NCI-H82 (cell line): ENCODE measurements around the gene KCNH6.
A peak's percentile ranks its signal among the peaks of the same experiment; 100 is the strongest.

ENCODE experiments used
- DNase-seq: peaks from one replicate; lab custom pipeline; 2025; lab: John Stamatoyannopoulos, UW

KCNH6 gene

DNA sequence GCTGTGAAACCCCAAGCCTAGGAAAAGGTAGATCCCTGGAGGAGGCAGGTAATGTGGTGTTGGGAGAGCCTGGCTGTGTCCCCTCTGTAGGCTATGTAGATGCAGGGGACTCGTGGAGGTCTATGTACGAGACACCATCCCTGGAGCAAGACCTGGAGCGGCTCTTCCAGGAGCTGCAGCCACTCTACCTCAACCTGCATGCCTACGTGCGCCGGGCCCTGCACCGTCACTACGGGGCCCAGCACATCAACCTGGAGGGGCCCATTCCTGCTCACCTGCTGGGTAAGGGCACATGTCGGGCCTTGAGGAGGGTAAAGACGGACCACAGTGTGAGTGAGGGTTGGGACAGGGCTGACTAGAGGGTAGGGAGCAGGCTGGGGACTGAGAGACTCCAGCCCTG, 34.3 kb upstream of the KCNH6 start:
- DNase-seq, result no peak

DNA sequence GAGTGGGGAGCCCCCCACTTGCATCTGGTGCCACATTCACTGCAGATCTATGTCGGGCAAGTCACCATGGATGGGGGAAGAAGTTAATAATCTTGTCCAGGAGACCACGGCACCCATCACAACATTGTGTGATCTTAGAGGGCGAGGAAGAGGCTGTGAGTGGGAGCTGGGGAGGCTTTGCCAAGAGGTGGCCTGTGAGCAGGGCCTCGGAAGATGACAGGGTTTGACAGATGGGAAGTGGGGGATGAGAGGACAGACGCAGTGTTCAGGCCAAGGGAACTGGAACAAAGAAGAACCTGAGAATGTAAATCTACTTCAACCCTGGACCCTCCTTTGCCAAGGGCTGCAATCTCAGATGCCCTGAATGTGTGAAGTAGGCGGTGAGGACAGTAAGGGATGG, 33.9 kb upstream of the KCNH6 start:
- peak; percentile 35 for DNase-seq

DNA sequence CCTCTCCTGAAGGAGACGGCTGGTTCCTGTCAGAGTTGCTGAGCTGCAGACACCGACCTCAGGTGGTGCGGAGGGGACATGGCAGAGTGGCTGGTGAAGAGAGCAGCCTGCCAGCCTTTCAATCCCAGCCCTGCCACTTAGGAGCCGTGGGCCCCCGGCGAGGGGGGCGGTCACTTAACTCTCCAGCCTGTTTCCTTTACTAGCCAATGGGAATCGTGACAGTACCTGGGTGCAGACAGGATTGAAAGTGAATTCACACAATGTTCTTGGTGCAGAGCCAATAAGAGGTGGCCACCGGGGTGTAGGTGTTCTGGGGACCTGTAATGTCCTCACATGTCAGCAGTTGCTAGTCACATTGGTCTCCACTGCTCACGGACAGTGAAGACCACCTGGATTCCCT, 32.8 kb upstream of the KCNH6 start:
- no peak for DNase-seq

- DNase-seq, result no peak
These were observed 32.2 kb upstream of the KCNH6 start for GRCh38 chr17:63490858-63491400.

DNA sequence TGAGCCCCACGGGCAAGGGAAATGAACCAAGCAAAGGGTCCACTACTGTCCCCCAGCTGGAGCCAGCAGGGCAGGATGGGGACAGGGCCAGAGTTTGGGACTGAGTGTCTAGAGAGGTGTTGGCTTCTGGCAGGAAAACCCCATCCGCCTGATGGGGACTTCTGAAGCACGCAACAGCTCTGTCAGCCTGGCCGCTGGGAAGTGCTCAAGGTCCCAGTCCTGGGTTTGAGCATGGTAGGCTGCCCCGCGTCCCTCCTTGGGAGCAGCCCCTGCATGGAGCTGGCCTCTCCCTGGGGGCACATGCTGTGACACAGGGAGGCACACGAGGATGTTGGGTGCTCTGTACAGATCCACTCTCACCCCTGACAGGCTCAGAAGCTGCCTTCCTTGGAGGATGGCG, 31.7 kb upstream of the KCNH6 start:
- no peak for DNase-seq

GRCh38 chr17:63491977-63492618, 31.1 kb upstream of the KCNH6 start:
- DNase-seq, result peak; percentile 68

GRCh38 chr17:63492940-63493339, 30.2 kb upstream of the KCNH6 start:
- DNase-seq, result no peak

DNA sequence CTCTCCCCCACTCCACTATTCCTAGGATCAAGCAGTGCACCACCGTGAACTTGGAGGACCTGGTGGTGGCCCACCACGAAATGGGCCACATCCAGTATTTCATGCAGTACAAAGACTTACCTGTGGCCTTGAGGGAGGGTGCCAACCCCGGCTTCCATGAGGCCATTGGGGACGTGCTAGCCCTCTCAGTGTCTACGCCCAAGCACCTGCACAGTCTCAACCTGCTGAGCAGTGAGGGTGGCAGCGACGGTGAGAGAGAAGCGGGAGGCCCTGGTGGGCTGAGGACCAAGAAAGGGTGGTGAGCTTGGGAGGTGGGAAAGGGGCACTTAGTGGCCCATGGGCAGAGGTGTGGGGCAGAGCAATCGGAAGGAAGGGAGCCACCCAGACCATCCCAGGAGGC, 29.7 kb upstream of the KCNH6 start:
- no peak for DNase-seq

DNA sequence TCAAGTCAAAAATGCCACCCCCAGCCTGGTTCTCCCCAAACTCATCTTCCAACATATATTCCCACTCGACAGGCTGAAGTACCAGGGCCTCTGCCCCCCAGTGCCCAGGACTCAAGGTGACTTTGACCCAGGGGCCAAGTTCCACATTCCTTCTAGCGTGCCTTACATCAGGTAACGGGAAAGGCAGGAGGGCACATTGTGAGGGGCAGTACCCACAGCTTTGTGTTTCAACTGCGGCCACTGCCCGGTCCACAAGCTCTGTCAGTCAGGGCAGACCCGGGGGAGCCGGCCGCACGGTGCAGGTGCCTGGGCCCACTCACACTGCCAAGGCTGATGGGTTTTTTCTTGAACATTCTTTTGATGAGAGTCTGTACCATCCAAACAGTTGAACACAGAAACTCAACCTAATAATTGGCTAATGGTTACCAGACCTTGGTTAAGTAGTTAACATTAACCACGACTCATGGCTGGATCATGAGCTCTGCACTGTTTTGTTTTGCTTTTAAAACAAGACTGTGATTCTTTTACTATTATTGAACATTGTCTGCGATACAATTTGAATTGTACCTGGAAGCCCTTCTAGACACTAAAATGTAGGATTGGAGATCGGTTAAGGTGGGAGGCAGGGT, 28.7 kb upstream of the KCNH6 start:
- DNase-seq, result no peak

DNA sequence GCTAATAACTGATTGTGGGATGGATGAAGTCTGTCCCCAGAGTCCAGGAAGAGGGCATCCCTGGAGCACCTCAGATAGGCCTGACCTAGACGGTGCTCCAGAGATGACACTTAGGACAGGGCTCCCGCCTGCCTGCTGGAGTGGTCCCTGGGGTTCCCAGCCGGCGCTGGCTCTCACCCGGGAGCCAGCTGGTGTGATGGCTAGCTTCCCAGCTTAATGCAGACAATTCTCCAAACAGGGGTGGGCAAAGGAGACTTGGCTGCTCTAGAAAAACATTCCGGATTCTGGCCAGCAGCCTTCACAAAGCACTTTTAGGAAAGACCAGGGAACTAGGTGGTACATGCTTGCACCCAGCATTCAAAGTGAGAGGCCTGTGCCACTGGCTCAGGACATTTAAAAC, 27.7 kb upstream of the KCNH6 start:
- DNase-seq, result no peak

GRCh38 chr17:63496177-63496576, 27.0 kb upstream of the KCNH6 start:
- no peak for DNase-seq

DNA sequence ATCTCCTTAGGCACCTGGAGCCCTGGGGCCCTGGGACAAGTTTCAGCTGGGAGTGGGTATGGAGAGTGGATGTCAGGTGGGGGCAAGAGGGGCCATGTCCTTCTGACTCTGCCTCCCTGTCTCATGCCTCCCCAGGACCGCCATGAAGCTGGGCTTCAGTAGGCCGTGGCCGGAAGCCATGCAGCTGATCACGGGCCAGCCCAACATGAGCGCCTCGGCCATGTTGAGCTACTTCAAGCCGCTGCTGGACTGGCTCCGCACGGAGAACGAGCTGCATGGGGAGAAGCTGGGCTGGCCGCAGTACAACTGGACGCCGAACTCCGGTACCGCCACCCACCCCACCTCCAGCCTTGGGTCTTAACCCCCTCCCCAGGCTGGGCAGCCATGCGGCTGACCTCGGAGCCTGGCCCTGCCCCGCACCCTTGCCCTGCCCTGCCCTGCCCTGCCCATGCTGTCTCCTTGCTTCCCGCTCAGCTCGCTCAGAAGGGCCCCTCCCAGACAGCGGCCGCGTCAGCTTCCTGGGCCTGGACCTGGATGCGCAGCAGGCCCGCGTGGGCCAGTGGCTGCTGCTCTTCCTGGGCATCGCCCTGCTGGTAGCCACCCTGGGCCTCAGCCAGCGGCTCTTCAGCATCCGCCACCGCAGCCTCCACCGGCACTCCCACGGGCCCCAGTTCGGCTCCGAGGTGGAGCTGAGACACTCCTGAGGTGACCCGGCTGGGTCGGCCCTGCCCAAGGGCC, 26.3 kb upstream of the KCNH6 start:
- DNase-seq, result no peak

GRCh38 chr17:63497708-63498483, 25.3 kb upstream of the KCNH6 start:
- DNase-seq, result peak; percentile 70

DNA sequence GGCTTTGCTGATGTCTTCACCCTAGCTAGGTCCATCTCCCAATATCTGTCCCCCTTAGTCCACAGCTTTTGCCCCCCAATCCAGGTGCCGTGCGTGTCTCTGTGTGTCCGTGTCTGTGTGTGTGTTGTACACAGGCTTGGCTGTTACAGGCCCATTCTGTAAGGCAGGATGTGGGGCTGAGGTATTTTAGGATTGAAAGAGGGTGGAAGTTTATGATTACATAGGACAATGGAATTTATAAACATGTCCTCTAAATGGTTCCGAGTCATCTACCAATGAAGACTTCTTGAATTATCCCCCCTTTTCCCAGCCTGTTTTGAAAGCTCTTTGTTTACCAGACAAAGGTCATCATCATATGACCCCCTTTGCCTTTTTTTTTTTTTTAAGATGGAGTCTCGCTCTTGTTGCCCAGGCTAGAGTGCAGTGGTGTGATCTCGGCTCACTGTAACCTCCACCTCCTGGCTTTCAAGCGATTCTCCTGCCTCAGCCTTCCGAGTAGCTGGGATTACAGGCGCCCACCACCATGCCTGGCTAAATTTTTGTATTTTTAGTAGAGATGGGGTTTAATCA, 24.4 kb upstream of the KCNH6 start:
- DNase-seq, result no peak

DNA sequence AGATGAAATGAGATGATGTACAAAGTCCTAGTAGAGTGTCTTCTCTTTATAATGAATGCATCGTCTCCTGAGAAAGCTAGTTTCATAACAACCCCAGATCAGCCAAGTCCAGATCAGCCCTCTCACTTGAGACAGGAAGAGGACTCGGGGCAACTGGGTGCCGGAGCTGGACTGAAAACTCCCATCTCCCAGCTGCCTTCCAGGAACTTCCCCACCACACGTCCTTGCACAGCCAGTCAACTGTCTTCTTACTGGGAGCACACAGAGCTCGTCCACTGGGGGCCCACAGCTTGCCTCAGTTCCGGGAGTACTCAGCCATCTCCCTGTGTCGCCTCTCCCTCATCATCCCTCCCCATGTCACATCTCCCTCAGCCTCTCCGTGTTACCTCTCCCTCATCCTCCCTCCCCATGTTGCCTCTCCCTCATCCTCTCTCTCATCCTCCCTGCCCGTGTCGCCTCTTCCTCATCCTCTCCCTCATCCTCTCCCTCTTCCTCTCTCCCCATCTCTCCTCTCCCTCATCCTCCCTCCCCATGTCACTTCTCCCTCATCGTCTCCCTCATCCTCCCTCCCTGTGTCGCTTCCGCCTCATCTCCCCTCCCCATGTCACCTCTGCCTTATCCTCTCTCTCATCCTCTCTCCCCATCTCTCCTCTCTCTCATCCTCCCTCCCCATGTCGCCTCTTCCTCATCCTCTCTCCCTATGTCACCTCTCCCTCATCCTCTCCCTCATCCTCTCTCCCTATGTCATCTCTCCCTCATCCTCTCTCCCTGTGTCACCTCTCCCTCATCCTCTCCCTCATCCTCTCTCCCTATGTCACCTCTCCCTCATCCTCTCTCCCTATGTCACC, 22.4 kb upstream of the KCNH6 start:
- no peak for DNase-seq

- no peak for DNase-seq
These were observed 19.8 kb upstream of the KCNH6 start for GRCh38 chr17:63503341-63503705.

- no peak for DNase-seq
These were observed 18.9 kb upstream of the KCNH6 start for GRCh38 chr17:63504261-63504660.

GRCh38 chr17:63505341-63505740, 17.8 kb upstream of the KCNH6 start:
- no peak for DNase-seq

GRCh38 chr17:63506627-63507026, 16.5 kb upstream of the KCNH6 start:
- no peak for DNase-seq

- no peak for DNase-seq
These were observed 11.8 kb upstream of the KCNH6 start for GRCh38 chr17:63511331-63511730.

DNA sequence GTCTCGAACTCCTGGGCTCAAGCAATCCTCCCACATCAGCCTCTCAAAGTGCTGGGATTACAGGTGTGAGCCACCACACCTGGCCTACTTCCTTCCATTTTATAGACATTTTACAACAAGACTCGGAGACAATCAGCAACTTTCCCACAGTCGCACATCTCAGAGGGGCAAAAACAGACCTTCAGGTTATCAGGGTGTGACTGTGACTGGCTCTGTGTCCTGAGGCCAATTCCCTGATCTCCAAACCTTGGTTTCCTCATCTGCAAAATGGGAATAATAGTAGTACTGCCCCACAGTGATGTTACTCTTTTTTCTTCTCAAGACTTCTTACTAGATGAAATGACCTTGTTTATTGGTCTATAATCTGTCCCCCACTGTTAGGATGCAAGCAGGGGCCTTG, 10.8 kb upstream of the KCNH6 start:
- no peak for DNase-seq
